ENCODE measurements around the gene KRTAP5-2.
A peak's percentile ranks its signal among the peaks of the same experiment; 100 is the strongest.

KRTAP5-2 gene

GRCh38 chr11:1573077-1573902 lies 24.8 kb downstream of the KRTAP5-2 start:
- Mint-ChIP-seq H3K4me1 (no peaks in the 10 kb centered on the region), H3K4me3 (peak overlapping the region; percentile 39 to 58 (median 56)), H3K36me3 (ENCODE audit: low read depth) (no peaks in the 10 kb centered on the region), H3K27me3 (ENCODE audit: low read depth) (peaks cover 66% of the 10 kb centered on the region), H3K9me3 (peaks cover 3% of the 10 kb centered on the region), H3K27ac (no peak overlapping the region)
- no peak for TF ChIP-seq CTCF (IDR thresholded peaks at IDR 0.05; ENCODE audit: unreplicated experiment in 3 of 3)

GRCh38 chr11:1572197-1573076 lies 25.7 kb downstream of the KRTAP5-2 start, which contains the start of gene DUSP8:
Gene DUSP8 (minus strand): TSS chr11:1572271. CDS start chr11:1565826, 6,445 bp downstream.
- H3K27me3 Mint-ChIP-seq (ENCODE audit: low read depth) = peaks cover 65% of the 10 kb centered on the region
- H3K36me3 Mint-ChIP-seq (ENCODE audit: low read depth) = no peaks in the 10 kb centered on the region
- no peak for TF ChIP-seq CTCF (IDR thresholded peaks at IDR 0.05; ENCODE audit: unreplicated experiment in 3 of 3)
- no peak within 1 kb of the TSS for H3K27ac Mint-ChIP-seq
- H3K4me1 Mint-ChIP-seq = no peaks in the 10 kb centered on the region
- H3K9me3 Mint-ChIP-seq = no peaks in the 10 kb centered on the region
- H3K4me3 Mint-ChIP-seq = peak within 1 kb of the TSS in 2 of 3 experiments; percentile 23 to 56

- TF ChIP-seq CTCF (IDR thresholded peaks at IDR 0.05; ENCODE audit: unreplicated experiment in 3 of 3) = no peak
Measured at GRCh38 chr11:1571760-1572196, 26.3 kb downstream of the KRTAP5-2 start.

GRCh38 chr11:1570896-1571759 lies 27.0 kb downstream of the KRTAP5-2 start:
- Mint-ChIP-seq H3K36me3 (ENCODE audit: low read depth) (no peaks in the 10 kb centered on the region), H3K27me3 (ENCODE audit: low read depth) (peaks cover 63% of the 10 kb centered on the region), H3K4me3 (peak overlapping the region; percentile 47 to 70 (median 70)), H3K9me3 (no peaks in the 10 kb centered on the region), H3K27ac (no peak overlapping the region), H3K4me1 (no peaks in the 10 kb centered on the region)
- no peak for TF ChIP-seq CTCF (IDR thresholded peaks at IDR 0.05; ENCODE audit: unreplicated experiment in 3 of 3)

More at GRCh38 chr11:1571760-1572196, 26.3 kb downstream of the KRTAP5-2 start:
- Mint-ChIP-seq H3K4me1 (no peaks in the 10 kb centered on the region), H3K27me3 (ENCODE audit: low read depth) (peaks cover 66% of the 10 kb centered on the region), H3K9me3 (no peaks in the 10 kb centered on the region), H3K27ac (no peak overlapping the region), H3K4me3 (no peak overlapping the region), H3K36me3 (ENCODE audit: low read depth) (no peaks in the 10 kb centered on the region)

- H3K36me3 Mint-ChIP-seq (ENCODE audit: low read depth) = no peaks in the 10 kb centered on the region
Measured at GRCh38 chr11:1570531-1570895, 27.6 kb downstream of the KRTAP5-2 start.

More at GRCh38 chr11:1570531-1570895, 27.6 kb downstream of the KRTAP5-2 start:
- Mint-ChIP-seq H3K9me3 (no peaks in the 10 kb centered on the region), H3K27ac (peak overlapping the region in 1 of 3 experiments; percentile 61), H3K4me1 (no peaks in the 10 kb centered on the region), H3K4me3 (peak overlapping the region; percentile 47 to 70 (median 70)), H3K27me3 (ENCODE audit: low read depth) (peaks cover 59% of the 10 kb centered on the region)
- no peak for TF ChIP-seq CTCF (IDR thresholded peaks at IDR 0.05; ENCODE audit: unreplicated experiment in 3 of 3)

Measured in nephron (organoid).